HepG2 (cell line): Measurements from ENCODE around the gene WWP2. TPM values are rescaled to one million over a fixed set of nuclear protein-coding genes. Genes with fewer than 3 reads are reported as not detected.

Experiments
- AHR ChIP-seq: IDR thresholded peaks from 2 replicates; pipeline ENCODE4 v1.6.1; 2018; ENCODE audit warnings: missing genetic modification reagents, missing compliant biosample characterization
- ATF3 ChIP-seq: sonication (generic); formaldehyde crosslinking; IDR thresholded peaks from 2 replicates; pipeline ENCODE4 v1.4.0; 2020; ENCODE audit warnings: missing genetic modification reagents
- CENPT ChIP-seq: sonication (generic); formaldehyde crosslinking; IDR thresholded peaks from 2 replicates; pipeline ENCODE4 v1.8.0; 2022; ENCODE audit warnings: low read depth, mild to moderate bottlenecking, moderate library complexity, missing genetic modification reagents
- CHCHD3 ChIP-seq: sonication (generic); formaldehyde crosslinking; IDR thresholded peaks from 2 replicates; pipeline ENCODE4 v1.8.0; 2022; ENCODE audit warnings: mild to moderate bottlenecking, missing genetic modification reagents, moderate library complexity
- ETV5 ChIP-seq: IDR thresholded peaks from 2 replicates; pipeline ENCODE4 v1.6.1; 2018; ENCODE audit warnings: missing biosample characterization, missing genetic modification reagents, inconsistent platforms, borderline replicate concordance
- ETV6 ChIP-seq: sonication (generic); formaldehyde crosslinking; conservative IDR thresholded peaks from 2 replicates; pipeline ENCODE4 v1.4.0; 2020; ENCODE audit warnings: missing genetic modification reagents
- MYPOP ChIP-seq: sonication (generic); formaldehyde crosslinking; IDR thresholded peaks from 2 replicates; pipeline ENCODE4 v1.8.1; 2023; ENCODE audit warnings: mild to moderate bottlenecking, moderate library complexity, missing genetic modification reagents
- TBP ChIP-seq: sonication (generic); formaldehyde crosslinking; IDR thresholded peaks from 2 replicates; pipeline ENCODE4 v1.5.0; 2020; ENCODE audit warnings: missing genetic modification reagents
- ZNF205 ChIP-seq: IDR thresholded peaks from 2 replicates; pipeline ENCODE4 v1.6.1; 2018; ENCODE audit warnings: missing biosample characterization, missing genetic modification reagents
- ZNF280B ChIP-seq: sonication (generic); formaldehyde crosslinking; IDR thresholded peaks from 2 replicates; pipeline ENCODE4 v1.5.0; 2020; ENCODE audit warnings: missing genetic modification reagents, mild to moderate bottlenecking, borderline replicate concordance
- ZNF407 ChIP-seq: sonication (generic); formaldehyde crosslinking; IDR thresholded peaks from one replicate; pipeline ENCODE4 v1.5.1; 2020; ENCODE audit warnings: mild to moderate bottlenecking, missing genetic modification reagents; ENCODE audit errors: not compliant biosample characterization
- ZNF512B ChIP-seq: sonication (generic); formaldehyde crosslinking; IDR thresholded peaks from 2 replicates; pipeline ENCODE4 v1.5.1; 2020; ENCODE audit warnings: missing genetic modification reagents, mild to moderate bottlenecking, borderline replicate concordance
- ZNF713 ChIP-seq: sonication (generic); formaldehyde crosslinking; IDR thresholded peaks from 2 replicates; pipeline ENCODE4 v1.4.0; 2020; ENCODE audit warnings: mild to moderate bottlenecking, missing genetic modification reagents
- polyA plus RNA-seq, 8 experiments: library from polyadenylated mRNA; depleted of rRNA in 3 of 8; stranded (reverse) in 7 of 8; unstranded in 1 of 8; fragments of >200 nt; fragmentation: Illumina TruSeq in 4 of 8; extraction: Trizol in 4 of 8; gene quantifications; 2 replicates each; pipeline versions ENCODE4 v1.2.1 to v1.2.3, GENCODE V29; 2011 to 2016; ENCODE audit warnings: low read depth in 4 of 8, missing spikeins in 1 of 8, mixed read lengths in 1 of 8; ENCODE audit not compliant: insufficient read depth in 1 of 8
- total RNA-seq, 5 experiments: library from RNA; depleted of rRNA; stranded (reverse); fragments of >200 nt; fragmentation: Illumina TruSeq; extraction: Trizol; gene quantifications; 2 replicates each; pipeline ENCODE4 v1.2.3, GENCODE V29; 2016; ENCODE audit warnings: low read depth in 1 of 5

Gene WWP2
- total and polyA plus RNA-seq, 2 of the 13 experiments (the other 11 are each of a cell fraction or from before 2014, with no cell fraction given) = 11.4 to 28.2 TPM

- TF ChIP-seq ZNF407 (no peak), AHR (CRISPR knock-in tag) (peak; percentile 39; the same call in 1 of the 2 replicates), ZNF280B (CRISPR knock-in tag) (peak; percentile 59; the same call in 1 of the 2 replicates), ETV6 (no peak), ZNF713 (peak; percentile 20; the same call in 1 of the 2 replicates), TBP (CRISPR knock-in tag) (no peak), ZNF205 (no peak; the same call in 1 of the 2 replicates), CENPT (CRISPR knock-in tag) (no peak), ETV5 (no peak), ATF3 (CRISPR knock-in tag) (no peak), ZNF512B (no peak), MYPOP (CRISPR knock-in tag) (peak; percentile 66; the same call in 1 of the 2 replicates), CHCHD3 (CRISPR knock-in tag) (no peak)
Observed at GRCh38 chr16:69859105-69859989, 97.2 kb downstream of the WWP2 start (continued).
